Measurements from ENCODE around the gene SLC39A11. TPM values are rescaled to one million over a fixed set of nuclear protein-coding genes. Genes with fewer than 3 reads are reported as not detected.
A peak's percentile ranks its signal among the peaks of the same experiment; 100 is the strongest.

The SLC39A11 gene
- polyA plus RNA-seq, 3 donors: 16.6 to 27.9 (median 26.6) TPM

GRCh38 chr17:72602517-72603419, 489.7 kb downstream of the SLC39A11 start:
- Histone ChIP-seq H3K27ac (ENCODE audit: low read depth in 1 of 2, low read length in 2 of 2) (no peak overlapping the region), H3K79me2 (ENCODE audit: insufficient read depth, low read length) (no peaks in the 10 kb centered on the region), H3K36me3 (replicated peaks in 1 of 2; ENCODE audit: control insufficient read depth in 1 of 2, insufficient read depth in 2 of 2, low read length in 2 of 2) (no peaks in the 10 kb centered on the region), H3K4me3 (replicated peaks in 1 of 3; ENCODE audit: low read depth in 2 of 3, low read length in 3 of 3) (no peak overlapping the region), H3K27me3 (ENCODE audit: control insufficient read depth in 2 of 2, insufficient read depth in 2 of 2, low read length in 2 of 2) (peaks cover 5 to 6% of the 10 kb centered on the region in 2 donors), H2AFZ (ENCODE audit: insufficient read depth, low read depth, low read length, poor library complexity, severe bottlenecking) (no peak overlapping the region), H4K20me1 (ENCODE audit: insufficient read depth, low read length) (no peaks in the 10 kb centered on the region), H3K4me1 (ENCODE audit: control insufficient read depth in 1 of 2, insufficient read depth in 2 of 2, low read length in 2 of 2) (peaks cover 6 to 7% of the 10 kb centered on the region in 2 donors), H3K9me3 (replicated peaks in 1 of 2; ENCODE audit: control insufficient read depth in 1 of 2, insufficient read depth in 1 of 2, low read length in 2 of 2) (peaks cover 0 to 6% of the 10 kb centered on the region in 2 donors), H3K9ac (ENCODE audit: insufficient read depth, low read length, poor library complexity, severe bottlenecking) (no peak overlapping the region), H3K4me2 (replicated peaks; ENCODE audit: extremely low read depth, low read length, poor library complexity, severe bottlenecking) (no peak overlapping the region)
- Mint-ChIP-seq H3K27me3 (ENCODE audit: low read depth in 3 of 3) (peaks cover 8 to 30% (median 10%) of the 10 kb centered on the region in 3 donors), H3K9me3 (peaks cover 5 to 12% (median 8%) of the 10 kb centered on the region in 7 donors), H3K36me3 (no peaks in the 10 kb centered on the region), H3K4me1 (peaks cover 11% of the 10 kb centered on the region), H3K27ac (peak overlapping the region in 1 of 7 donors; percentile 61), H3K4me3 (no peak overlapping the region)
- intact Hi-C loops (cut with micrococcal nuclease): no loop called here
- TF ChIP-seq CTCF (IDR thresholded peaks at IDR 0.05): peak; percentile 27
- peak in 1 of 3 donors; percentile 13 for DNase-seq
- 25% methylated on average over 3 of the region's 12 CpGs for WGBS (ENCODE audit: insufficient coverage)

- H3K79me2 ChIP-seq (ENCODE audit: insufficient read depth, low read length): no peaks in the 10 kb centered on the region
- 89% methylated on average over 4 of the region's 4 CpGs for WGBS (ENCODE audit: insufficient coverage)
- Mint-ChIP-seq H3K4me1 (peaks cover 11% of the 10 kb centered on the region), H3K36me3 (no peaks in the 10 kb centered on the region), H3K27me3 (ENCODE audit: low read depth in 3 of 3) (peaks cover 12 to 44% (median 18%) of the 10 kb centered on the region in 3 donors), H3K27ac (no peak overlapping the region), H3K9me3 (peaks cover 0 to 4% (median 0%) of the 10 kb centered on the region in 7 donors), H3K4me3 (no peak overlapping the region)
- H3K4me1 ChIP-seq (ENCODE audit: control insufficient read depth in 1 of 2, insufficient read depth in 2 of 2, low read length in 2 of 2): peaks cover 6 to 7% of the 10 kb centered on the region in 2 donors
- no peak overlapping the region for H3K27ac ChIP-seq (ENCODE audit: low read depth in 1 of 2, low read length in 2 of 2)
- H3K9me3 ChIP-seq (replicated peaks in 1 of 2; ENCODE audit: control insufficient read depth in 1 of 2, insufficient read depth in 1 of 2, low read length in 2 of 2): no peaks in the 10 kb centered on the region
- peaks cover 9% of the 10 kb centered on the region in 2 donors for H3K27me3 ChIP-seq (ENCODE audit: control insufficient read depth in 2 of 2, insufficient read depth in 2 of 2, low read length in 2 of 2)
- H3K4me3 ChIP-seq (replicated peaks in 1 of 3; ENCODE audit: low read depth in 2 of 3, low read length in 3 of 3): no peak overlapping the region
- H3K9ac ChIP-seq (ENCODE audit: insufficient read depth, low read length, poor library complexity, severe bottlenecking): no peak overlapping the region
- TF ChIP-seq CTCF (IDR thresholded peaks at IDR 0.05): no peak
- intact Hi-C loops (cut with micrococcal nuclease): no loop called here
- no peak overlapping the region for H3K4me2 ChIP-seq (replicated peaks; ENCODE audit: extremely low read depth, low read length, poor library complexity, severe bottlenecking)
- no peaks in the 10 kb centered on the region for H3K36me3 ChIP-seq (replicated peaks in 1 of 2; ENCODE audit: control insufficient read depth in 1 of 2, insufficient read depth in 2 of 2, low read length in 2 of 2)
- no peak overlapping the region for H2AFZ ChIP-seq (ENCODE audit: insufficient read depth, low read depth, low read length, poor library complexity, severe bottlenecking)
- no peaks in the 10 kb centered on the region for H4K20me1 ChIP-seq (ENCODE audit: insufficient read depth, low read length)
- DNase-seq: no peak
These were observed 491.6 kb downstream of the SLC39A11 start for GRCh38 chr17:72600934-72601333.
